Retinal pigment epithelial cell (primary cell): Measurements from ENCODE around the gene KRTAP4-3.
"Not testable (repeated sequence)": the region's sequence is repeated elsewhere in the genome, so short reads cannot be mapped to it uniquely, and the experiment has no call there.

ENCODE experiments used
- DNase-seq: peaks from one replicate; pipeline ENCODE4 v3.0.0-alpha.2; 2010; ENCODE audit warnings: low read depth
- H3K4me3 ChIP-seq: 2 replicates; pipeline ENCODE4 v1.5.1; 2011; ENCODE audit warnings: mild to moderate bottlenecking, low read length, control low read depth, moderate library complexity
- TF ChIP-seq, protein P1 (sequence below): conservative IDR thresholded peaks from 2 replicates; pipeline ENCODE4 v1.5.1; 2011; ENCODE audit warnings: low read depth, low read length, control low read depth, inconsistent platforms

KRTAP4-3 gene

DNA sequence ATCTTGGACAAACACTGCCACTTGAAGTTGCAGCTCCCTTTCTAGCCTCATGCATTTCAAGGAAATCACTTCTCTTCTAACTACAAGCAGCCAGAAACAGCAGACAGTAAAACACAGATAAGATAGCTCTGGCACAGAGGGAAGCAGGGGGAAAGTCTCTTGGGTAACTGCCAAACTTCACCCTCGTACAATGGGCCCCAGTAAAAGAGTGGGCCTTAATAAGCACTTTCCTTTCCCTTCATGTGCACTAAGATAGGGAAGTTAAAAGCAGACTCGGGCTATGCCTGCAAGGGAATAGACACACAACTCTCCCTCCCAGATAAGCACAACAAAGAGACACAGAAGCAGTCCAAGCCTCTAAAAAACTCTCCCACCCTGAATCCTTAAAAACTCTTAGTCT is 14.2 kb downstream of the KRTAP4-3 start:
- no peak for DNase-seq
- no peak overlapping the region for H3K4me3 ChIP-seq
- TF ChIP-seq, protein P1, sequence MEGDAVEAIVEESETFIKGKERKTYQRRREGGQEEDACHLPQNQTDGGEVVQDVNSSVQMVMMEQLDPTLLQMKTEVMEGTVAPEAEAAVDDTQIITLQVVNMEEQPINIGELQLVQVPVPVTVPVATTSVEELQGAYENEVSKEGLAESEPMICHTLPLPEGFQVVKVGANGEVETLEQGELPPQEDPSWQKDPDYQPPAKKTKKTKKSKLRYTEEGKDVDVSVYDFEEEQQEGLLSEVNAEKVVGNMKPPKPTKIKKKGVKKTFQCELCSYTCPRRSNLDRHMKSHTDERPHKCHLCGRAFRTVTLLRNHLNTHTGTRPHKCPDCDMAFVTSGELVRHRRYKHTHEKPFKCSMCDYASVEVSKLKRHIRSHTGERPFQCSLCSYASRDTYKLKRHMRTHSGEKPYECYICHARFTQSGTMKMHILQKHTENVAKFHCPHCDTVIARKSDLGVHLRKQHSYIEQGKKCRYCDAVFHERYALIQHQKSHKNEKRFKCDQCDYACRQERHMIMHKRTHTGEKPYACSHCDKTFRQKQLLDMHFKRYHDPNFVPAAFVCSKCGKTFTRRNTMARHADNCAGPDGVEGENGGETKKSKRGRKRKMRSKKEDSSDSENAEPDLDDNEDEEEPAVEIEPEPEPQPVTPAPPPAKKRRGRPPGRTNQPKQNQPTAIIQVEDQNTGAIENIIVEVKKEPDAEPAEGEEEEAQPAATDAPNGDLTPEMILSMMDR: no peak

DNA sequence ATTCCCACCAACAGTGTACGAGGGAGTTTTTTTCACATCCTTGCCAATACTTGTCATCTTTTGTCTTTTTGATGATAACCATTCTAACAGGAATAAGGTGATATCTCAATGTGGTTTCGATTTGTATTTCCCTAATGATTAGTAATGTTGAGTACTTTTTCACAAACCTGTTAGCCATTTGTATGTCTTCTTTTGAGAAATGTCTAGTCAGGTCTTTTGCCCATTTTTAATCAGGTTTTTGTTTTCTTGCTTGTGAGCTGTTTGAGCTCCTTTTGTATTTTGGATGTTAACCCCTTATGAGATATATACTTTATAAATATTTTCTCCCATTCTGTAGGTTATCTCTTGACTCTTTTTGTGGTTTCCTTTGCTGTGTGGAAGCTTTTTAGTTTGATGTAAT is 16.5 kb downstream of the KRTAP4-3 start:
- DNase-seq: no peak
- H3K4me3 ChIP-seq: no peak overlapping the region
- TF ChIP-seq, protein P1: no peak

DNA sequence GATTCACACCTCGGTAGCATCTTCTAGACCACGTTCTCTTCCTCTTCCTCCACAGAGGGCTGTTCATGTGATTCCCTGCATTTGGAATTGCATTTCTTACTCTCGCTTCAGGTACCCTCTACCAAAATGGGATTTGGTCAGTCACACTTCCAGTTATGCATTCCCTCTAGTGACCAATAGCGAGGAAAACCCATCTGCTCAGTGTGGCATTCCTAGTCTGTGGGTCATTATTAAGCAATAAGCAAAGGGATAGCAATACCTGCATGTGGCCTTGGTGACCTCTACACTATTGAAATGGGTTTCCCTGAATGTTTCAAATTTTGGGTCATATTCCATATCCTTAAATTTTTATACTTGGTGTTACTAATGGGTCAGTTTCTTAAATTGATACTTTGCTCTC is 18.0 kb downstream of the KRTAP4-3 start:
- DNase-seq: no peak
- TF ChIP-seq, protein P1: no peak
- H3K4me3 ChIP-seq: no peak overlapping the region

DNA sequence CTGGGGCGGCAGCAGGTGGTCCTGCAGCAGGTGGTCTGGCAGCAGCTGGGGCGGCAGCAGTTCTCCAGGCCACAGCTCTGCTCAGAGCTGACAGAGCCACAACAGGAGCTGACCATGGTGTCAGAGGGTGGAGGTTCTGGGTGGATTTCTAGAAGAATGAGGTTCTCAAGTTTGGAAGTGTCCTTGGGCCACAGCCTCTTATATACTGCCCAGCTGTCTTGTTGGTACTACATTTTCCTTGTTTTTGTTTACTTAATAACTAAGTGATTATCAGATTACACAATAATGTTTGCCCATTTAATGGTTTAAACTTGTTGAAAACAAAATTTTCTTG is 18.4 kb downstream of the KRTAP4-3 start, which contains the start of gene KRTAP4-5:
Gene KRTAP4-5, minus strand, starts transcription at position 174 of the 334 bp plus-strand sequence. Its CDS starts 58 bp downstream, at position 116.
- TF ChIP-seq, protein P1: no peak
- no peak within 1 kb of the TSS for H3K4me3 ChIP-seq
- DNase-seq: no peak

DNA sequence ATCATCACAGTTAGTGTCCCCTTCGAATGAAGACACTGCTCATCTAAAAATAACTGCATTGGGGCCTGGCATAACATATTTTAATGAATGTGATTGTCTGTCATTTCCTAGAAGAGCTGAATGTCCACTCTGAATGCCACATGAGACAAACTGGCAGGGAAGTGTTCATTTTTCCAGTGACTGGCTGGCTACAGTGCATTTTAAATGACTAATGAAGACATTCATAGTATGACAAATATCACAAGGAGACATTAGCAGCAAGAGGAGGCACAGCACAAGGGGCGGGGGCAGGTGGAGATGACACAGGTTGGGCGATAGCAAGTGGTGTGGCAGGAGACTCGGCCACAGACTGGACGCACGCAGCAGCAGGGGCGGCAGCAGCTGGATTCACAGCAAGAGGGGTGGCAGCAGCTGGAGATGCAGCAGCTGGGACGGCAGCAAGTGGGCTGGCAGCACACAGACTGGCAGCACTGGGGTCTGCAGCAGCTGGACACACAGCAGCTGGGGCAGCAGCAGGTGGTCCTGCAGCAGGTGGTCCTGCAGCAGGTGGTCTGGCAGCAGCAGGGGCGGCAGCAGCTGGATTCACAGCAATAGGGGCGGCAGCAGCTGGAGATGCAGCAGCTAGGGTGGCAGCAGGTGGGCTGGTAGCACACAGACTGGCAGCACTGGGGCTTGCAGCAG is 18.9 kb downstream of the KRTAP4-3 start:
- not testable (repeated sequence) for DNase-seq, H3K4me3 ChIP-seq

DNA sequence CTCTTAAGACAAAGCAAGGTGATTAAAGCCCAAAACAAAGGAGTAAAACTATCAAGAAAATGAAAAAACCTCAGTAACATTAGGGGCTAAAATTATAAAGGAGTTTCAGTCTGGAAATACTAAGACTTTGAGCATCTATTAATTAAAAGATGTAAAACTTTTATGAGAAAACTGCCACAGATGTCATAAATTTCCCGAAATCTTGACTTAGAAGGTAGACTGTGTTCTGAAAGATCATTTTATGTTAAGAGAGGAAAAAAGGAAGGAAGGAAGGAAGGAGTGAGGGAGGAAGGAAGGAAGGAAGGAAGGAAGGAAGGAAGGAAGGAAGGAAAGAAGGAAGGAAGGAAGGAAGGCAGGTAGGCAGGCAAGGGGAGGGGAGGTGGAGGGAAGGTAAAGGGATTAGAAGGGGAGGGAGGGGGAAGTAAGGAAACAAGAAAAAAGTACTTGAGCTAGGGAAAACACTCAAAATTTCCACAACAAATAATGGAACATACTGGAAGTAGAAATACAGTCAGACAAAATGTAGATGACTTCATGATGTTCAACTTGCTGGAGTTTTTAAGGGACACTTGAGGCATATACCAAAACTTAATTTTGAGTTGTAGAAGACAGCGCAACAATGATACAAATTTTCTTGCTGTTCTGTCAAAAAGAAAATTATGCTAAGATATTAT is 20.4 kb downstream of the KRTAP4-3 start:
- DNase-seq: no peak
- TF ChIP-seq, protein P1: no peak
- no peak overlapping the region for H3K4me3 ChIP-seq

DNA sequence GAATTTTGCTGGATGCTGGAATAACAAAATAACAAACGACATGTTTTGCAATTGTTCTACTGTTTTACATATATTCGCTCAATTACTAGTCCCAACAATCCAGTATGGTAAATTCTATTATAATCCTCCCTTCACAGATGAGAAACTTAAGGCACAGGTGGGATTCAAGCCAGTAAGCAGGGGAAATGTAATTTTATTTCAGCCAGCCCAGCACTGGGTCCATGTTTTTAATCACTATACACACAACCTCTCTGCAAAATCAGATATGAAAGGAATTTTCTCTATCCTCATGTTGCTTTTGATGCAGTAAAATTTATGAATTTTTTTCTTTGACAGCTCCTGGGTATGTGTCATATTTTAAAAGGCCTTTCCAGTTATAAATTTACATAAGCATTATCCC is 22.8 kb downstream of the KRTAP4-3 start:
- no peak overlapping the region for H3K4me3 ChIP-seq
- DNase-seq: no peak
- TF ChIP-seq, protein P1: no peak
